HL-60 (cell line): ENCODE results near the gene FARS2.

Source experiments
- DNase-seq, 2 experiments: peaks; one replicate each; pipeline ENCODE4 v3.0.0-alpha.2; 2010 to 2020; ENCODE audit warnings: low read depth in 1 of 2, low spot score in 1 of 2
- H3K27ac ChIP-seq: fragments of 250-450 bp; sonication (Bioruptor Pico); replicated peaks from 2 replicates; pipeline ENCODE4 v1.5.1; 2020; ENCODE audit warnings: mild to moderate bottlenecking, moderate library complexity
- H3K27me3 ChIP-seq: fragments of 250-450 bp; sonication (Bioruptor Pico); 2 replicates; pipeline ENCODE4 v1.5.1; 2021; ENCODE audit warnings: mild to moderate bottlenecking, moderate library complexity; ENCODE audit not compliant: insufficient read depth, poor library complexity, severe bottlenecking
- H3K4me3 ChIP-seq: replicated peaks from 2 replicates; pipeline ENCODE4 v1.5.1; 2011; ENCODE audit warnings: mild to moderate bottlenecking, control low read depth, low read length; ENCODE audit not compliant: insufficient read depth
- GABPA ChIP-seq: IDR thresholded peaks from 2 replicates; pipeline ENCODE4 v1.6.1; 2012; ENCODE audit warnings: low read depth
- POLR2AphosphoS5 ChIP-seq: IDR thresholded peaks from 2 replicates; pipeline ENCODE4 v1.6.1; 2012; ENCODE audit warnings: low read depth
- REST ChIP-seq: IDR thresholded peaks from 2 replicates; pipeline ENCODE4 v1.6.1; 2012; ENCODE audit warnings: low read depth; ENCODE audit not compliant: insufficient replicate concordance
- SPI1 ChIP-seq: IDR thresholded peaks from 2 replicates; pipeline ENCODE4 v1.6.1; 2012; ENCODE audit warnings: low read depth, mild to moderate bottlenecking, borderline replicate concordance
- TF ChIP-seq, protein P1 (sequence below): IDR thresholded peaks from one replicate; pipeline ENCODE4 v1.5.1; 2011; ENCODE audit warnings: low read length, control low read depth, inconsistent platforms; ENCODE audit not compliant: insufficient read depth

FARS2 gene

GRCh38 chr6:5598123-5598522 lies 336.8 kb downstream of the FARS2 start:
- no peak for TF ChIP-seq REST
- no peak for TF ChIP-seq POLR2AphosphoS5
- TF ChIP-seq SPI1, result no peak
- TF ChIP-seq GABPA, result no peak
- TF ChIP-seq, protein P1, sequence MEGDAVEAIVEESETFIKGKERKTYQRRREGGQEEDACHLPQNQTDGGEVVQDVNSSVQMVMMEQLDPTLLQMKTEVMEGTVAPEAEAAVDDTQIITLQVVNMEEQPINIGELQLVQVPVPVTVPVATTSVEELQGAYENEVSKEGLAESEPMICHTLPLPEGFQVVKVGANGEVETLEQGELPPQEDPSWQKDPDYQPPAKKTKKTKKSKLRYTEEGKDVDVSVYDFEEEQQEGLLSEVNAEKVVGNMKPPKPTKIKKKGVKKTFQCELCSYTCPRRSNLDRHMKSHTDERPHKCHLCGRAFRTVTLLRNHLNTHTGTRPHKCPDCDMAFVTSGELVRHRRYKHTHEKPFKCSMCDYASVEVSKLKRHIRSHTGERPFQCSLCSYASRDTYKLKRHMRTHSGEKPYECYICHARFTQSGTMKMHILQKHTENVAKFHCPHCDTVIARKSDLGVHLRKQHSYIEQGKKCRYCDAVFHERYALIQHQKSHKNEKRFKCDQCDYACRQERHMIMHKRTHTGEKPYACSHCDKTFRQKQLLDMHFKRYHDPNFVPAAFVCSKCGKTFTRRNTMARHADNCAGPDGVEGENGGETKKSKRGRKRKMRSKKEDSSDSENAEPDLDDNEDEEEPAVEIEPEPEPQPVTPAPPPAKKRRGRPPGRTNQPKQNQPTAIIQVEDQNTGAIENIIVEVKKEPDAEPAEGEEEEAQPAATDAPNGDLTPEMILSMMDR, result no peak
- Histone ChIP-seq H3K27ac (no peak overlapping the region), H3K27me3 (no peaks in the 10 kb centered on the region), H3K4me3 (no peak overlapping the region)
- DNase-seq, result no peak

DNA sequence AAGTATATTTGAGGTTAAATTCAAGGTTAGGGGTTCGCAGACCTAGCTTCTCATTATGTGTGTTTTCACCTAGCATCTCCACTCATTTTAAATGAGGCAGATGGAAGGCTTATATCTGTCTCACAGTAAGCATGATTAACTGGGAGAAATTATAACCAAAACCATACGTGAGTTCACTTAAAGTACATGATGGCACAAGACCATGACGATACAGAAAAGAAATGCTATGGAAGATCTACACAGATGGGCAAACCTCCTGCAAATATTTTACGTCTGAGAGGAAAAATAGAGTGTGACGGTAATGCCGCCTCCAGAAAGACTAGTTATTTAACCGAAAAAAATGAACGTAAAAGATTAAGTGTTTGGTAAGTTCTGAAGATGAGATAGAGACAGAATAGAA lies 337.8 kb downstream of the FARS2 start:
- H3K4me3 ChIP-seq, result no peak overlapping the region
- no peaks in the 10 kb centered on the region for H3K27me3 ChIP-seq

GRCh38 chr6:5605937-5606336 lies 344.6 kb downstream of the FARS2 start:
- DNase-seq, result no peak
- TF ChIP-seq, protein P1, result no peak
- TF ChIP-seq SPI1 (no peak), REST (no peak), POLR2AphosphoS5 (no peak), GABPA (no peak)
- Histone ChIP-seq H3K4me3 (no peak overlapping the region), H3K27me3 (no peaks in the 10 kb centered on the region), H3K27ac (no peak overlapping the region)

More for the DNA sequence above, 337.8 kb downstream of the FARS2 start:
- H3K27ac ChIP-seq, result no peak overlapping the region
- no peak for DNase-seq
- no peak for TF ChIP-seq SPI1
- no peak for TF ChIP-seq POLR2AphosphoS5
- TF ChIP-seq, protein P1, result no peak

DNA sequence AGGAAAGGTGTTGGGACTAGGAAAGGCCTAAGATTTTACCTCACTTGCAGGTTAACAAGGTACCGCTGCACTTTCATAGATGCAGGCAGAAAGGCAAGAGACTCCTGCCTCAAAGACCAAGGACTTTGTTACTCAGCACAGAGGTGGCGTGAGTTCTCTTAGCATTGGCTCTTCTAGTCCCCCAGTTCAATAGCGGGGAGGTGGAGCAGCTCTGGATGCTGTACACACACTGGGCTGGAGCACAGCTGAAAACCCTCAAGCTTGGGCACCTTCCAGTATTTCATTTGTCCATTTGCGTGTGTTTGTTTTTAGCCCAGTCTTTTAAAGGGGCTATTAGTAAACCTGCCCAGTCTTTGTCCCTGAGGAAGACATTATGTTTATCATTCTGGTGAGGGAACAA lies 345.2 kb downstream of the FARS2 start:
- no peak for DNase-seq
- Histone ChIP-seq H3K27me3 (no peaks in the 10 kb centered on the region), H3K4me3 (no peak overlapping the region), H3K27ac (no peak overlapping the region)
- TF ChIP-seq REST (no peak), POLR2AphosphoS5 (no peak), SPI1 (no peak), GABPA (no peak)
- TF ChIP-seq, protein P1, result no peak
